Mesendoderm (in vitro differentiated cells): ENCODE measurements around the gene ACTN1.

ENCODE experiments used
- DNase-seq: peaks from one replicate; pipeline ENCODE4 v3.0.0; 2013
- H2AK5ac ChIP-seq: 2 replicates; pipeline ENCODE4 v1.6.1; 2013; ENCODE audit warnings: low read length, inconsistent platforms
- H2BK120ac ChIP-seq: 2 replicates; pipeline ENCODE4 v1.6.1; 2013; ENCODE audit warnings: low read depth, mild to moderate bottlenecking, low read length, moderate library complexity, mixed read lengths
- H2BK15ac ChIP-seq: replicated peaks from 2 replicates; pipeline ENCODE4 v1.6.1; 2013; ENCODE audit warnings: low read depth, mild to moderate bottlenecking, moderate library complexity
- H2BK5ac ChIP-seq: 2 replicates; pipeline ENCODE4 v1.6.1; 2013; ENCODE audit warnings: low read length, inconsistent platforms
- H3K18ac ChIP-seq: 2 replicates; pipeline ENCODE4 v1.6.1; 2013; ENCODE audit warnings: mild to moderate bottlenecking, low read length, mixed read lengths
- H3K23ac ChIP-seq: one replicate; pipeline ENCODE4 v1.6.1; 2013; ENCODE audit warnings: low read length
- H3K27ac ChIP-seq: 2 replicates; pipeline ENCODE4 v1.5.1; 2013; ENCODE audit warnings: low read depth, mild to moderate bottlenecking, inconsistent platforms, low read length, moderate library complexity
- H3K27me3 ChIP-seq: 2 replicates; pipeline ENCODE4 v1.6.1; 2013; ENCODE audit warnings: low read length, control low read depth, mild to moderate bottlenecking, inconsistent platforms; ENCODE audit not compliant: insufficient read depth, poor library complexity
- H3K36me3 ChIP-seq: 2 replicates; pipeline ENCODE4 v1.6.1; 2013; ENCODE audit warnings: low read length, inconsistent platforms; ENCODE audit not compliant: control insufficient read depth, insufficient read depth
- H3K4ac ChIP-seq: one replicate; pipeline ENCODE4 v1.6.1; 2013; ENCODE audit warnings: low read depth, mild to moderate bottlenecking, low read length, moderate library complexity
- H3K4me1 ChIP-seq: 2 replicates; pipeline ENCODE4 v1.6.1; 2013; ENCODE audit warnings: low read depth, low read length, inconsistent platforms; ENCODE audit not compliant: control insufficient read depth
- H3K4me2 ChIP-seq: 2 replicates; pipeline ENCODE4 v1.6.1; 2013; ENCODE audit warnings: low read length
- H3K4me3 ChIP-seq: 2 replicates; pipeline ENCODE4 v1.5.1; 2013; ENCODE audit warnings: mild to moderate bottlenecking, low read length
- H3K56ac ChIP-seq: one replicate; pipeline ENCODE4 v1.6.1; 2013; ENCODE audit warnings: low read length
- H3K79me1 ChIP-seq: 2 replicates; pipeline ENCODE4 v1.6.1; 2013; ENCODE audit warnings: low read length, inconsistent platforms
- H3K79me2 ChIP-seq: 2 replicates; pipeline ENCODE4 v1.6.1; 2013; ENCODE audit warnings: mild to moderate bottlenecking, low read length; ENCODE audit not compliant: control insufficient read depth, insufficient read depth
- H3K9ac ChIP-seq: 2 replicates; pipeline ENCODE4 v1.6.1; 2013; ENCODE audit warnings: low read length, inconsistent platforms
- H4K5ac ChIP-seq: one replicate; pipeline ENCODE4 v1.6.1; 2013; ENCODE audit warnings: low read length
- H4K8ac ChIP-seq: one replicate; pipeline ENCODE4 v1.6.1; 2013; ENCODE audit warnings: low read depth, mild to moderate bottlenecking, control low read depth, low read length, moderate library complexity
- WGBS: extraction: QIAGEN DNeasy Blood & Tissue Kit; methylation state at CpG from one replicate; pipeline ENCODE4 v1.1.7; 2013; ENCODE audit warnings: low lambda C conversion rate, missing lambda C conversion rate; ENCODE audit not compliant: insufficient coverage; ENCODE audit errors: extremely low coverage; 5-methylcytosine and 5-hydroxymethylcytosine counted together

Gene ACTN1

DNA sequence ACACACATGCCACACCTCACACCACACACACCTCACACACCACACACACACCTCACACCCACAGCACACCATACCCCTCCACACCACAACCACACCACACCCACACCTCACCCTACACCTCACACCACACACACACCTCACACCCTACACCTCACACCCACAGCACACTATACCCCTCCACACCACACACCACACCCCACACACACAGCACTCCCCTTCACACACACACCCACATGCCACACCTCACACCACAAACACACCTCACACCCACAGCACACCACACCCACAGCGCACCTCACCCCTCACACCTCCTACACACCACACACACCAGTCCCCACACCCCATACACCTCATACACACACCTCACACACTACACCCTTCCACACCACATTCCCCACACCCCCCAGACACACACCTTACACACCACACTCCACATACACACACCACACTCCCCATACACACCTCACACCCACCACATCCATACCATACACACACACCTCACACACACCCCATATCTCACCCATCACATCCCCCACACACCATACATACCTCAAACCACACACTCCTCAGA, 80.0 kb downstream of the ACTN1 start:
- Histone ChIP-seq H3K79me2 (no peaks in the 10 kb centered on the region), H3K4me3 (no peak overlapping the region), H3K4ac (no peak overlapping the region), H3K23ac (no peak overlapping the region), H3K79me1 (peaks cover 4% of the 10 kb centered on the region), H2BK120ac (no peak overlapping the region), H3K18ac (no peak overlapping the region), H3K27me3 (no peaks in the 10 kb centered on the region), H4K8ac (no peak overlapping the region), H3K27ac (no peak overlapping the region), H2AK5ac (no peak overlapping the region), H2BK5ac (no peak overlapping the region), H3K4me1 (no peaks in the 10 kb centered on the region), H3K56ac (no peak overlapping the region), H3K4me2 (no peak overlapping the region), H4K5ac (no peak overlapping the region), H2BK15ac (no peak overlapping the region), H3K9ac (no peak overlapping the region), H3K36me3 (peaks cover 15% of the 10 kb centered on the region)
- DNase-seq: no peak
- WGBS: no CpG with 5 or more reads among the region's 1 CpG

DNA sequence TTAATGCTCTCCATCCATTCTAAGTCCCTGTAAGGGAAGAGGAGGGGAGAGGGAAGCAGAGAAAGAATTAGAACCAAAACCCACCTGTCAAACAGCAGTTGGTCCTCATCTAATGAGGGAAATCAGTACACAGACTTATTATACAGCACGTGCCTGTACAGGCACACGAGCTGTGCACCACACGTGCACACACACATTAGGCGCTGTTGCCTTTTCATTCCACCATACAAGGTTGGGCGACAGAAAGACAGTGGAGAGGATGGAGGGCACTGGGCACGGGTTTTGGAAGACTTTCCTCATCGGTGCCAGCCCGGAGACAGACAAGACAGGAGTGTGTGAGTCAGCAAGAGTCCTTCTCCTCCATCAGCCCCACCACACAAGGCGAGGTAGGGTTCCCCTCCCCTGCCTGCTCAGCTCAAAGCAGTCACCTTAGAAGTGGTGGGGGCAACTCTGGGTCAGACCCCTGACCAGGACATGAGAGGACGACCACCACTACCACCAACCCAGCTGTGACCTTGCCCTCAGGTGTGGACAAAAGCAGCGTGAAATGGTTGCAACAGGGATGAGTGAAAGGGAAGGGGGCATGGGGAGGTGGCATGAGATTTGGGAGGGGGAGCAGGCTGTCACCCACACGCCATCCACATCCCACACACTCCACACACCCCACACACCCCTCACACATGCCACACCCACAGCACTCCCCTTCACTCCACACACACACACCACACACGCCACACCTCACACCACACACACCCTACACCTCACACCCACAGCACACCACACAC, 80.7 kb downstream of the ACTN1 start:
- Histone ChIP-seq H4K8ac (no peak overlapping the region), H3K4me2 (no peak overlapping the region), H3K27ac (no peak overlapping the region), H3K4me1 (no peaks in the 10 kb centered on the region), H3K9ac (no peak overlapping the region), H3K23ac (no peak overlapping the region), H3K4ac (no peak overlapping the region), H3K36me3 (peaks cover 16% of the 10 kb centered on the region), H2BK5ac (no peak overlapping the region), H2BK15ac (no peak overlapping the region), H4K5ac (no peak overlapping the region), H3K79me2 (no peaks in the 10 kb centered on the region), H3K56ac (no peak overlapping the region), H2AK5ac (no peak overlapping the region), H3K79me1 (peaks cover 4% of the 10 kb centered on the region), H3K18ac (no peak overlapping the region), H2BK120ac (no peak overlapping the region), H3K27me3 (no peaks in the 10 kb centered on the region), H3K4me3 (no peak overlapping the region)
- DNase-seq: no peak
- 100% methylated on average over 1 of the region's 13 CpGs for WGBS

DNA sequence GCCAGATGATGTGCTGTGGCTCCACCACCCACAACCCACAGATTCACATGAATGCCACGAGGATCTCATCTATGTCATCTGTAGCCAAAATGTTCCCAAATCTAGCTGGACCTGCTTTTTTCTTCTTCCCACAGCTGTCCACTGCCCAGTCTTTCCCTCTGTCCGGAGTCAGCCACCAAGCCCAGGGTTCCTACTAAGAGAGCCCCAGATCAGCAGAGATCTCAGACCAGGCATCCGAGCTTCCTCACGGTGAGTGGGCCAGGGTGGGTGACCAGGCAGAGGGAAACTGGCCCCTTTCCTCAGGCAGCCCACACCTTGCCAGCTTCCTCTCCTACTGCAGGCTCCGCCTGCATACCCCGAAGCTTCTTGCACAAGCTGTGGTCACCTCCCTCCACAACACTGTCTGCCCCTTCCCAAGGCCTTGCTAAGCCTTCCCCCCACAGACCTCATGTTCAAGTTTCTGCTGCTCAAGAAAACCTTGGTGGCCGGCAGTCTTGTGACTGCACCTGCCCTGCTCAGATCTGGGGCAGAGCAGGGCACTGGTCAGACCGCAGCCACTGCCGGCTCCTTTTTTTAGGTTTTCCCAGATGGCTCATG, 81.4 kb downstream of the ACTN1 start:
- H3K27me3 ChIP-seq: no peaks in the 10 kb centered on the region
- WGBS: no CpG with 5 or more reads among the region's 9 CpGs
- H4K5ac ChIP-seq: no peak overlapping the region
- no peak overlapping the region for H3K4me2 ChIP-seq
- H3K27ac ChIP-seq: no peak overlapping the region
- H3K56ac ChIP-seq: no peak overlapping the region
- H2BK15ac ChIP-seq: no peak overlapping the region
- peaks cover 4% of the 10 kb centered on the region for H3K79me1 ChIP-seq
- H3K23ac ChIP-seq: no peak overlapping the region
- no peak overlapping the region for H2BK5ac ChIP-seq
- no peak overlapping the region for H2AK5ac ChIP-seq
- no peak overlapping the region for H4K8ac ChIP-seq
- no peak overlapping the region for H3K9ac ChIP-seq
- H3K79me2 ChIP-seq: no peaks in the 10 kb centered on the region
- H3K36me3 ChIP-seq: peaks cover 17% of the 10 kb centered on the region
- no peak for DNase-seq
- H2BK120ac ChIP-seq: no peak overlapping the region
- H3K4me1 ChIP-seq: no peaks in the 10 kb centered on the region
- no peak overlapping the region for H3K4ac ChIP-seq
- no peak overlapping the region for H3K4me3 ChIP-seq
- no peak overlapping the region for H3K18ac ChIP-seq

DNA sequence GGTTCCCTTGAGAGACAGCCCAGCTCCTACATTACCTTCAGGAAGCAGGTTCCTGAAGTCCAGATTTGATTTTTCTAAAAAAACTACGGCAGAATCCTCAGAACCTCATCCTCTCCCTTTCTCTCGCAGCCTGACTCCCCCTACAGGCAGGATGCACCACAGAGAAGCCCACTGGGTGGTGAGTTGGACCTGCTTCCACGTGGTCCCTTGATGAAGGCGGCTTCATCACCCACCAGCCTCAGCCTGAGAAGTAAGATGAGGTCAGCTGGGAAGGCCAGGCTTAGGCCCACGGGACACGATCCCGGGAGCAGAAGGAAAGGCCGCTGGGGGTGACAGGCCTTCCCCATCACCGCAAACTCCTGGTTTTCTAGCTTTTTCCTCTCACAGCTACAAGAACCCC, 83.0 kb downstream of the ACTN1 start:
- no CpG with 5 or more reads among the region's 9 CpGs for WGBS
- Histone ChIP-seq H3K79me2 (no peaks in the 10 kb centered on the region), H3K27ac (no peak overlapping the region), H3K18ac (no peak overlapping the region), H3K27me3 (no peaks in the 10 kb centered on the region), H2AK5ac (no peak overlapping the region), H2BK15ac (no peak overlapping the region), H2BK120ac (no peak overlapping the region), H2BK5ac (no peak overlapping the region), H3K4me3 (no peak overlapping the region), H4K8ac (no peak overlapping the region), H4K5ac (no peak overlapping the region), H3K9ac (no peak overlapping the region), H3K36me3 (peaks cover 22% of the 10 kb centered on the region), H3K4me1 (no peaks in the 10 kb centered on the region), H3K56ac (no peak overlapping the region), H3K79me1 (peaks cover 4% of the 10 kb centered on the region), H3K4ac (no peak overlapping the region), H3K23ac (no peak overlapping the region), H3K4me2 (no peak overlapping the region)
- DNase-seq: peak; percentile 53

DNA sequence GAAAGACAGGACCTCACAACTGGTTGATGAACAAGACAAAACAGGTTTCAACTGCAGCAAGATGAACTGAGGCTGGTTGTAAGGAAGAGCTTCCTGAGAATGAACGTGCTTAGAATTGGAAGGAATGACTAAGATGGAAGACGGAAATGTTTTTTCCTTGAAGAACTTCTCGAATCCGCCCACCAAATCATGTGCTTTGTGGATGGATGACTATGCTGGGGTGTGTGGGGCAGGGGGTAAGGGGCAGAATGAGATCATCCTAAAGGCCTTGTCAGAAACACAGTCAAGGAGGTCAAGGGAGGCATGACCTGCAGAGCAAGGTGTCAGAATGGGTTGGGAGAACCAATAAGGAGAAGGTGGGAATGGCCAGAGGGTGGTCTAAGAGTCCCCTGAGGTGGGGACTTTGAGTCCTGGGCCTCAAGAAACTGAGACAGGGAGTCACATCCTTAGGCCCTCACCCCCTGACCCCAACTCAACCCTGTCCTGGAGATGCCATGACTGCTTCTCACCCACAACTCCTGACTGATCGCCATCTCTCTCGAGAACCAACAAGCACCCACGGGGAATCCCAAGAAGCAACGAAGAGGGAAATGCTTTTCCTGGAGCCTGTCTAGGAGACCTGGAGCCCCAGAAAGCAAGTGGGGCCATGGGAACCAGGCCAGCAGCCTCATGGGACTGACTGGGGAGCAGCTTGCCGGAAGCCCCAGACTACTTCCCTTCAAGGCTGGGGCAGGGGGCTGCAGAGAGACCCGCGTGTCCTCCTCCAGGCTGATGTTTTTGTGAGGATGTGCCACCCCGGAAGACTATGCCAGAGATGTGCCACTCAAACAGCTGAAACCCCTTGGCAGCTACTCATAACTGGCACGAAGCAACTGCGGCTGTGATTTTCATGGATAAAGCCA, 84.0 kb downstream of the ACTN1 start:
- H2BK5ac ChIP-seq: no peak overlapping the region
- no peaks in the 10 kb centered on the region for H3K27me3 ChIP-seq
- no peak overlapping the region for H3K9ac ChIP-seq
- no peak for DNase-seq
- H2AK5ac ChIP-seq: no peak overlapping the region
- H3K79me2 ChIP-seq: no peaks in the 10 kb centered on the region
- H2BK15ac ChIP-seq: no peak overlapping the region
- no peak overlapping the region for H3K27ac ChIP-seq
- no peak overlapping the region for H2BK120ac ChIP-seq
- peaks cover 22% of the 10 kb centered on the region for H3K36me3 ChIP-seq
- no peak overlapping the region for H3K4ac ChIP-seq
- no peak overlapping the region for H3K56ac ChIP-seq
- no peak overlapping the region for H4K5ac ChIP-seq
- H3K79me1 ChIP-seq: peaks cover 1% of the 10 kb centered on the region
- no peak overlapping the region for H3K4me3 ChIP-seq
- no peak overlapping the region for H4K8ac ChIP-seq
- H3K18ac ChIP-seq: no peak overlapping the region
- WGBS: no CpG with 5 or more reads among the region's 14 CpGs
- no peak overlapping the region for H3K4me2 ChIP-seq
- H3K23ac ChIP-seq: no peak overlapping the region
- H3K4me1 ChIP-seq: no peaks in the 10 kb centered on the region
